Activated CD8-positive, alpha-beta memory T cell treated with anti-CD3 and anti-CD28 coated beads, Interleukin-2, amount 50 U/mL, for 48 hours (primary cell): ENCODE data around the gene GPR83.
"Not testable (repeated sequence)": the region's sequence is repeated elsewhere in the genome, so short reads cannot be mapped to it uniquely, and the experiment has no call there.

Experiments used
- DNase-seq: peaks from one replicate; pipeline ENCODE4 v3.0.0-alpha.2; 2020

GPR83 gene

GRCh38 chr11:94350850-94351563 lies 50.2 kb downstream of the GPR83 start:
- DNase-seq = not testable (repeated sequence)

- not testable (repeated sequence) for DNase-seq
These were observed 54.9 kb downstream of the GPR83 start for GRCh38 chr11:94346311-94346710.

GRCh38 chr11:94343495-94343894 lies 57.7 kb downstream of the GPR83 start:
- DNase-seq = no peak

GRCh38 chr11:94342250-94342649 lies 59.0 kb downstream of the GPR83 start:
- DNase-seq = no peak

GRCh38 chr11:94338651-94339050 lies 62.6 kb downstream of the GPR83 start:
- DNase-seq = no peak

- no peak for DNase-seq
These were observed 65.2 kb downstream of the GPR83 start for GRCh38 chr11:94336033-94336432.

GRCh38 chr11:94332814-94333213 lies 68.4 kb downstream of the GPR83 start:
- no peak for DNase-seq

GRCh38 chr11:94330789-94331188 lies 70.4 kb downstream of the GPR83 start:
- DNase-seq = no peak

GRCh38 chr11:94329501-94329900 lies 71.7 kb downstream of the GPR83 start:
- no peak for DNase-seq

- no peak for DNase-seq
These were observed 72.6 kb downstream of the GPR83 start for GRCh38 chr11:94328587-94329080.
